CD4-positive, alpha-beta T cell treated with Interleukin-12 subunit alpha and Interleukin-12 subunit beta, for 1 hour (primary cell): ENCODE results near the gene DOCK4.
A peak's percentile ranks its signal among the peaks of the same experiment; 100 is the strongest.

Experiments used
- DNase-seq: peaks from one replicate; pipeline ENCODE4 v3.0.0-alpha.2; 2020

The DOCK4 gene

GRCh38 chr7:111743244-111743847, 462.9 kb downstream of the DOCK4 start:
- DNase-seq, result no peak

DNA sequence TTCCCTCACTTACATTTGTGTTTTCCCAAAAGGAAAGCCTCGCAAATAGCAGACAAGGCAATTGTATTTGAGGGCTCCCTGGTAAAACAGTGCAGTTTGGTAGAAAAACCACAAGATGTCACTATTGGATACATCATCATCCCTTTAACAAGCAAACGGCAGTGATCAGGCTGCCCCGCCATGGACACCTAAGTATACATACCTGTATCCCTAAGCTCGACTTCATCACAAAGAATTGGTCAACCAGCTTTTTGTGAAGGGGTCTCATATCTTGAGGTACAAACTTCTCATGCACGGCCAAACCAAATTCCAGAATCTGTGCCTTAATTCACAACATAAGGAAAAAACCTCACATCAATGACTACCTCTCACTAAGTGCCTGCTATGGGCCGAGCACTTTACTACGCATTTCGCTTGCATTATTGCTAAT, 464.4 kb downstream of the DOCK4 start:
- peak; percentile 56 for DNase-seq

DNA sequence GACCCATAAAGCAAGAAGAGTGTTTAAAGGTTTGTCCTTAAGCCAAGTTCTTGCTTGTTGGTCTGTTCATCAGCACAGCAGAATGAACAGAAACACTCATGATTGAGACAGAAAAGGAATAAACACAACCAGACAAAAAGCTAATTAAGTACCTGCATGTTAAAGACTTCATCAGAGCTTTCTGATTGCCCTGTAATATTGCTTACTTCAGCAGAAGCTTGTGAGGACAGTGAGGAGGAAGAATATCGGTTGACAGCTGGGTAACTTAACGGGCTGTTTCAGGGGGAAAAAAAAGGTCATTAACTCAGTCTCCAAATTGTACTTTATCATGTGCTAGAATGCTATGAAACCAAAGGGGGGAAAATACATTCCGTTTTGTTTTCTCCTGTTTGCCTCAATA, 465.3 kb downstream of the DOCK4 start:
- DNase-seq, result no peak

DNA sequence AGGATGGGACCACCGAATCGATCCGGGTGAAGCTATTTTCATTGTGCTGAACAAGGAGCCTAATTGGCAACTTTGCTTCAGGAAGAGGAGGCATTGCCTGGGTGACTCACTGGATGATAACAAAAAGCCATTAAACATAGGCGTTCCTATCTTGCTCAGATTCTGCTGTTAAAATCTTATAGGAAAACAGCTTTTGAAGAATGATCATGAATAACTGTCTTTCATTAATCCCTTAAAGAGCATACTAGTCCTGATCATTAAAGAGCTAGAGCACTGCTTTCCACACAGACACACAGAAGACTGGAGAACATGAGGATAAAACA, 469.7 kb downstream of the DOCK4 start:
- no peak for DNase-seq

GRCh38 chr7:111735661-111736551, 470.3 kb downstream of the DOCK4 start:
- DNase-seq, result peak; percentile 62

DNA sequence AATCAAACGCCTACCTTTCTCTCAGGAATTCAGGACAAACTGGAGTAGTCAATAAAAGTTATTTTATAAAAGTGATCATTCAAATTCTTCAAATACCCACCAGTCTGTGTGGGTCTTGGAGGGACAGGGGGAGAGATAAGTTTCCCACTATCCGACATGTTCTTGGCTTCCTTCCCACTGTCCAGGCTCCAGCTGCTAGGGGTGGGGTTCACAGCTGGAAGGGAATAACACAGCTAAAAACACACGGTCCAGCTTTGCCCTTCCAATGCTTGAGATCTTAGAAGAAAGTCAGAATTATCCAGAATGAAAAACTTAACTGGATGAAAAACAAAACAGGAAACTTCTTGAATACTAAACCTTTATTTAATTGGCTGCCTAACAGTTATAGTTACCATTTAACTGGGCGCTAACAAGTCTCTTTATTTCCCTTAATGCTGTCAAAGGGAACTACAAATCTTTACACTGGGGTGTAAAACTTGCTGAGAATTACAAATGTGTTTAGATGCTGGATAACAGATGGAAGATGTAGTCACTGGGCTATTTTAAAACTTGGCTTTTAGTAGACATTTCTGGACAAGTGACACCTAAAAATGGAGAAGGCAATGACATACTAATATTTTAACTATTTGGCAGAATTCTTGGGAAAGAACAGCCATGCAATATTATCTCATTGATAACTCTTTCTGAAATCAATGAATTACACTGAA, 471.1 kb downstream of the DOCK4 start:
- DNase-seq, result no peak

DNA sequence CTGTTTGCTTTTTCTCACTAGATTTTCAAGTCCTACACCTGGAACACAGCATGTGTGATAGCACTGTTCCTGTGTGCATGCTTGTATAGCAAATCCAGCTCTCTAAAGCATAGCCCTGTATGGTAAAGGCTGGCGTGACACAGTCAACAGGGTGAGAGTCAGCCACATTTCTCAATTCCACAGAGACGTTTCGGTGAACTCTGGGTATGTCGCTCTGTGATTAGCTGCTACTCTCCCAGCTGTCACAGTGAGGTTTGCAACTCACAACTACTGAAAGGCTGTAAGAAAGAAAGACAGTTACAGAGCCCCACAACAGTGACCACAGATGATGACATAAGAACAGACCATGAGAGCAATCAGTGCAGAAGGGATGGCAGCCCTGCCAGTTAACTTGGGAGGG, 473.3 kb downstream of the DOCK4 start:
- DNase-seq, result no peak

DNA sequence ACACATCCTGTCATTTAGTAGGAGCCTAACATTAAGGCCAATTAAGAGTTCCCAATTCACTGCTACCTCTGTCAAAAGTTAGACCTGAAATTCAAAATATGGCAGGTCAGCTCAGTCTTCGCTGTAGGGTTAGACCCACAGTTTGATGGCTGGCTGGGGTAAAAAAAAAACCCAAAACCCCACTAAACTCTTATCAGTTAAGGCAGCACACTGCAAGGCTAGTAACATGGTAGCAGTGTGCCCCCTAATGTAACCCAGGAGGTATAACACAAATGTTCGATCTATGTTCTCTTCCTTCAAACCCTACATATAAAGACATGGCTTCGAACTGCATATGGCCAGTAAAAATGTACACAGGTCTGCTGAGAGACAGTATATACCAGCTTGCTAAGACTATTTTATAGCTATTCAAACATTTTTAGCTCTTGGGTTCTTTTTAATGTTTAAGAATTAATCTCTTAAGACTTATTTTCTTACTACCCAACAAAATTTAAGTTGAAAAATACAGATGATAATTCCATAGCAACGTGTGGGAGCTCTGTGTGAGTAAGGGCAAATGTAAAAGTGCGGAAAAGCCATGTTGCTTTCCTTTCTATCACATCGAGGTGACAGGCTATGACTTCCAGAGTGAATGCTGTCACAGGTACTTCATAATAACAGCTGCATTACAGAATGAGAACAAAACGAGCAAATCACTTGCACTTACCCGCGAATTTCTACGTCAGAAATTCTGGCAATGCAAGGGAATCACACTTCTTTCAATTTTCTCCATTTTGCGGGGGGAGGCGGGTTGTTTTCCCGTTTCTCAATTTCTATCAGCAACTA, 475.5 kb downstream of the DOCK4 start:
- DNase-seq, result no peak

DNA sequence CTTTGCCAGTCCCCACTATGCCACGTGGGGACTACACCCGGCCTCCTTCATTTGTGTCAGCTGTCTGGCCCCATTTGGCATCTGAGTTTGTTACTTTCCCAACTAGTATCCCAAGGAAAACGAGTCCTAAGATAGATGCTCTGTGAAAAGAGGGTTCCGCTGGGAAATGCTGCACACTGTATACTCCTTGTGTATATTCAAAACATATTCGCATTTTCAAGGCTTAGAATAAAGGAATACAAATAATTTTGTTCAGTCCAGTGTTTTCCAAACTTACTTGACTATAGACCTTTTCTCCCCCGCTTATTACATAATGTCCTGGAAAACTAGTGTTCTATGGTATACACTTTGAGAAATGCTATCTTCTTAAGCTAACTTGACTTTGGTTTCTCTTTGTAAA, 476.1 kb downstream of the DOCK4 start:
- DNase-seq, result no peak

DNA sequence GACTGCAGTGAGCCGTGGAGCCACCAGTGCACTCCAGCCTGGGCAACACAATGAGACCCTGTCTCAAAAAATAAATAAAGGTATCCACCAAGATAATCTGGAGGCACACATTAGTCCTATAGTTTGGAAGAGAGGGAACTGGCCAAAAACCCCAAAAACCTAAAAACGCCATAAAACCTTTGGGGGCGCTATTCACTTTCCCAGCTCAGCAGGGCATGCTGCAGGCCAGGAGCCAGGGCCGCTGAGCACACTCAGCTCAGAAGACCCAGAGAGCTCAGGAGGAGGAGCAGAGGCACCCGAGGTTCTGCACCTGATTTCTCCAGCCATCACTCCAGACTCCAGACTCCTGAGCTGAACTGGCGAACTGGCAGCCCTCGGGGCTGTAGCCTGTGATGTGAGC, 476.7 kb downstream of the DOCK4 start:
- DNase-seq, result no peak

DNA sequence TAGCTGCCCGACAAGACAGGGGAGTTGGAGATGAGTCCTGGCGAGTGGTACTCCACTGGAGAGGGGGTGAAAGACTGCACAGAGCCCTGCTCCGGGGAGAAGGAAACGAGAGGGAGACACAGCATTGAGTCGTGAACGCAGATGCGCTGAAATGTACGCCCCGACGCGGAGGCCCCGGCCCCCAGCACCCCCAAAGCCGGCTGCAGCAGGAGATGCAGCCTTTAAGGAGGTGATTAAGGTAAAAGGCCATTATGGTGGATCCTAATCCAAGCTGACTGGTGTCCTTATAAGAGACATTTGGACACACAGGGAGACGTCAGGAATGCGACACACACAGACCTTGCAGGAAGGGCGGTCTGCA, 477.6 kb downstream of the DOCK4 start:
- DNase-seq, result no peak

DNA sequence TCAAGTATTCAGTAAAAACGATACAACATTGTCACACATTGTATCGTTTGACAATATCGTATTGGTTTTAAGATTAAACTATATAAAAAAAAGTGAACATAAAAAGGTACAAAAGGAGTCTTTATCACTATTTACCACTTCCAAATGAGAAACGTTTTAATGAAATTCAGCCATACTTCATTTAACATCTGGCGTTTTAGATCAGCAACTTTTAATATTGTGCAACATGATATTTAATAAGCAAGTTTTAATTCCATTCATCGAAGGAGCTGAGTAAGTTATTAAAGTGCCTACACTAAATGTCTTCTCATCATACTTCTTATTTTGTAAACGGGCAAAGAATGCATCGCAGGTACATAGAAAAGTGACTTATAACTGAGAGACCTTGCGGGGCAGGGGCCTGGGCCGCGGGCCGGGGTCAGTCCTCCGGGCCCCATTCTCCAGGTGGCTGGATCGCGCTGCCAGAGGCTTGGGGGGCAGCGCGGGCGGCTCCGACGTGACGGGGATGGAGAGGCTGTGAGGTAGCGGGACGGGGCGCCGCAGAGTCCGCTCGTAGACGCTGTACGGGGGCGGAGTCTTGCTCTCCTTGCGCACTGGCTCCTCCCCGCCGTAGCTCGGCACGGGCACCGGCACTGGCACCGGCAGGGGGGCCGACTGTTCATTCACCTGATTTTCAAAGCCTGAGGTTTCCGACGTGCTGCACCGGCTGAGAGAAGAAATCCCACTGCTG, 478.1 kb downstream of the DOCK4 start:
- no peak for DNase-seq

DNA sequence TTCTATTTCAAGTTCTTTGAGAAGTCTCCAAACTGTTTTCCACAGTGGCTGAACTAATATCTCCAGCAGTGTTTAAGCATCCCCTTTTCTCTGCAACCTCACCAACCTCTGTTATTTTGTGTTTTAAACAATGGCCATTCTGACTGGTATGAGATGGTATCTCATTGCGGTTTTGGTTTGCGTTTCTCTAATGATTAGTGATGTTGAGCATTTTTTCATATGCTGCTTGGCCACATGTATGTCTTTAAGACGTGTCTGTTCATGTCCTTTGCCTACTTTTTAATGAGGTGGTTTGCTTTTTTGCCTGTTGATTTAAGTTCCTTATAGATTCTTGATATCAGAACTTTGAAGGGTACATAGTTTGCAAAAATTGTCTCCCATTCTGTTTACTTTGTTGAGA, 487.3 kb downstream of the DOCK4 start:
- no peak for DNase-seq

DNA sequence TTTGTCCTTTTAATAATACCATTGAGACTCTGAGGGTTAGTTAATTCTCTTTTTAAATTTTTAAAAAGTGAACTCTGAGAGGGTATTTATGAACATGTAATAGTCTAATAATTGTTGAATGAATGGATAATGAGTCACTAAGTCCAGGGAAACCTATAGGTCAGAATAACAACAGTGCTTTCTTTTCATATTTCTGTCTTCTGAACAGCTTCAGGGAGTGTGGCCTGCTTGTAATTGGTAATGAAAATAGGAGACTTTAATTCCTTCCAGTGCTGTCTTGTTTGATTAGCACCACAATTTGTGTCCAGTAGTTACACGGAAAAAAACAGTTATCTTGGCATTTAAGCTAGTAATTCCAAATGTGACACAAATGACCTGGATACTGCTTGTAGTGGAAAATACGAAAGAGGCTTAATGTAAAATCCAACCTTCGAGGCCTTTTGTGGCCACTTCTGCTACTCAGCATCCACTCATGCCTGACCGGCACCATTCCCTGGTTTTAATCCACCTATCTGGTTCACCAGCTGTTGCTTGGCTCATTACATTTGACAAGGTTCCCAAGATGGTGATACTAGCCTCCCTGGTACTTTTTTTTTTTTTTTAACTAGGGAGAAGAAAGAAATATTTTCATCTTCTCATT, 494.7 kb downstream of the DOCK4 start:
- DNase-seq, result no peak

- DNase-seq, result no peak
Observed at GRCh38 chr7:111710839-111711380, 495.3 kb downstream of the DOCK4 start.

GRCh38 chr7:111708072-111708471, 498.1 kb downstream of the DOCK4 start:
- no peak for DNase-seq

DNA sequence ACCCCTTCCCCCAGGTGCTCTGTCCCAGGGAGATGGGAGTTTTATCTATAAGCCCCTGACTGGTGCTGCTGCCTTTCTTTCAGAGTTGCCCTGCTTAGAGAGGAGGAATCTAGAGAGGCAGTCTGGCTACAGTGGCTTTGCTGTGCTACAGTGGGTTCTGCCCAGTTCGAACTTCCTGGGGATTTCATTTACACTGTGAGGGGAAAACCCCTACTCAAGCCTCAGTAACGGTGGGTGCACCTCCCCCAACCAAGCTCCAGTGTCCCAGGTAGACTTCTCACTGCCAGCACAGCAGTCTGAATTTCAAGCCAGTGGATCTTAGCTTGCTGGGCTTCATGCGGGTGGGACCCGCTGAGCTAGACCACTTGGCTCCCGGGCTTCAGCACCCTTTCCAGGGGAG, 500.4 kb downstream of the DOCK4 start:
- no peak for DNase-seq

DNA sequence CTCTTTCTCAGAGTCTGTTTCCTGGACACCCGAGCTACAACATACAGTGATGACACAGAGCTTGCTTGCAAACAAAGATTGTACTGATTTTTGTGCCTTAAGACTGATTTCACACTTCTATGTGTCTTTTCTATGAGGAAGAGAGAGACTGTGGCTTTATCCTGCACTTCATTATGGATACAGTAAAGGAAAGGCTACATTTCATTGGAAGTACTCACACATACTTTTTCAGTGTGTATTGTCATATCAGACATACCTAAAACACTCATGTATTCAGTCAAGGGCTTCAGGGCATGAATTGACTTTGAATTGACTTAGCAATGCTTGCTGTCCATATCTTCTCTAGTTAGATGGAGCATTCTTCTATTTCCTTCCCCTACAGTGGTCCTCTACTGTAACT, 508.4 kb downstream of the DOCK4 start:
- DNase-seq, result no peak

DNA sequence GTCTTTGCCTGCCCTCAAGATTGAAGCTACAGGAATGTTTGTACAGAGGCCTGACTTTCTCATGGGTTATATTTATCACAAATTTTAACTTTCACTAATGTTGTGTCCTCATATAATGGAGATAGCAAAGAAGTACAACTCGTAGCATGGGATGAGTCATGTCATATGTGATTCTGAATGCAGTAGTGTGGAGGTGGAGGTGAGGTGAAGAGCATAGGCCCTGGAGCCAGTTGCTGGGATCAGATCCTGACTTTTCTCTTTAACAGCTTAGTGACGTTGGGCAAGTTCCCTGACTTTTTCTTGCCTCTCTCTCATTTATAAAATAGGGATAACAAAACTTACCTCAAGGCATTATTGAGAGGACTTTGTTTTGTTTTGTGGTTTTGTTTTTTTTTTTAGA, 511.8 kb downstream of the DOCK4 start:
- DNase-seq, result no peak

DNA sequence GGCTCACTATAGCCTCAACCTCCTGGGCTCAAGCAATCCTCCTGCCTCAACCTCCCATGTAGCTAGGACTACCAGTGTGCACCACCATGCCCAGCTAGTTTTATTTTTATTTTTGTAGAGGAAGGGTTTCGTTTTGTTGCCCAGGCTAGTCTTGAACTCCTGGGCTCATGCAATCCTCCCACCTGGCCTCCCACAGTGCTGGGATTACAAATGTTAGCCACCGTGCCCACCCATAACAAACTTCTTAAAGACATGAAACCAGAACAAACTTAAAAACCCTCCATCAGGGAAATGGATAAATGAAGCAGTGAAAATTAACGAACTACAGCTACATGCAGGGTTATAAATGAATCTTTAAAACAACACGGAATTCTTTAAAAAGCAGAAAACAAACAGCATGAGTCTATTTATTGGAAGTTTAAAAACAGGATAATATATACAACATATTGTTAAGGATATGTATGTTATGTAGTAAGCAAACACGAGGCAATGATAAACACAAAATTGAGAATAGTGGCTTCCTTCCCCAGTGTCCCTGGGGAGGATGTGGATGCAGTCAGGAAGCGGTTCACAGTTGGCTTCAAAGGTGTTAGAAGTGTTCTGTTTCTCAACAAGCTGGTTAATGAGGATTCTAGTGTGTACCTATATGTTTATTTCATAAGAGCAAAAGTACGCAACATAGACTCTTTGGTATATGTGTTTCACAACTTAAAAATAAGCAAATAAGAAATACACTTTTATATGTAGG, 515.7 kb downstream of the DOCK4 start:
- no peak for DNase-seq

DNA sequence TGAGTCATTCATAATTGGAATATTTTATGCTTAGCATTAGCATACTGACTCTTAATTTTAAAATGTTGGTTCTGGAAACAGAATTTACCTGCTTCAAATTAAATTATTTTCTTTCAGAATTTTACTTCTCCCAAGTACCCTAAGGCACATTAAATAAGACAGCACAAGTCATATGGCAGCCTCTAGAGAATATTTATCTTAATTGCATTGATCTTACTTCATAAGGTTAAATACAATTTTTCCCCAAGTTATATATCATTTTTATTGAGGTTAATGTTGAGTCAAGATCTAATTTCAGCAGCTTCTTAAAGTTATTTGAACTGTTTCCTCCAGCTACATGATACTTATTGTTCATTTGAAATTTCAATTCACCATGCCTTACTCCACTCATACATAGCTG, 520.9 kb downstream of the DOCK4 start:
- no peak for DNase-seq
